ENCODE results near the gene USP20. TPM values are rescaled to one million over a fixed set of nuclear protein-coding genes. Genes with fewer than 3 reads are reported as not detected.

USP20 gene
- total and polyA plus RNA-seq, 4 donors: 11.4 to 38.9 (median 24.0) TPM

DNA sequence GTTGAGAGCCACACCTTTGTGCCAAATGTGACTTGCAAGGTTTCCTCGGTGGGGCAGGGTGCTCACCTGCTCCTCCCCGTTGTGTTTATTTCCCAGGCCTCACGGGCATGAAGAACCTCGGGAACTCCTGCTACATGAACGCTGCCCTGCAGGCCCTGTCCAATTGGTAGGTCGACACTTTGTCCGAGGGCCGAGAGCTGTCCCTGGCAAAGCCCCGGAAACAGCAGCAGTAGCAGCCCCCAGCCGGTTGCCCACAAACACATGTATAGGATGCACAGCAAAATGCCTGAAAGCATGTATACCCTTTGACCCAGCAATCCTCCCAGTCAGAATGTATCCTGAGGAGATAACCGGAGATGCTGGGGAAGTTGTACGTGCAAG lies 26.2 kb downstream of the USP20 start:
- H3K4me3 ChIP-seq (ENCODE audit: low read depth, low read length): no peak overlapping the region
- 91% methylated on average over 11 of the region's 12 CpGs for WGBS (ENCODE audit: insufficient coverage)
- H3K9me3 ChIP-seq (ENCODE audit: control insufficient read depth, insufficient read depth, low read length): no peaks in the 10 kb centered on the region
- H3K27me3 ChIP-seq (ENCODE audit: control insufficient read depth, insufficient read depth, low read length): no peaks in the 10 kb centered on the region
- no peak for DNase-seq (ENCODE audit: low read depth in 4 of 6, low spot score in 6 of 6)
- peaks cover 76% of the 10 kb centered on the region for H3K36me3 ChIP-seq (ENCODE audit: control insufficient read depth, insufficient read depth, low read length)
- peaks cover 7% of the 10 kb centered on the region for H3K4me1 ChIP-seq (ENCODE audit: control insufficient read depth, insufficient read depth, low read length)
- no peak overlapping the region for H3K27ac ChIP-seq (ENCODE audit: low read depth, low read length)

GRCh38 chr9:129863059-129863690 lies 27.9 kb downstream of the USP20 start:
- Histone ChIP-seq H3K27ac (ENCODE audit: low read depth, low read length) (no peak overlapping the region), H3K9me3 (ENCODE audit: control insufficient read depth, insufficient read depth, low read length) (no peaks in the 10 kb centered on the region), H3K4me1 (ENCODE audit: control insufficient read depth, insufficient read depth, low read length) (peaks cover 16% of the 10 kb centered on the region), H3K36me3 (ENCODE audit: control insufficient read depth, insufficient read depth, low read length) (peaks cover 78% of the 10 kb centered on the region), H3K27me3 (ENCODE audit: control insufficient read depth, insufficient read depth, low read length) (no peaks in the 10 kb centered on the region), H3K4me3 (ENCODE audit: low read depth, low read length) (no peak overlapping the region)
- 83% methylated on average over 14 of the region's 14 CpGs for WGBS (ENCODE audit: insufficient coverage)
- DNase-seq (ENCODE audit: low read depth in 4 of 6, low spot score in 6 of 6): no peak

DNA sequence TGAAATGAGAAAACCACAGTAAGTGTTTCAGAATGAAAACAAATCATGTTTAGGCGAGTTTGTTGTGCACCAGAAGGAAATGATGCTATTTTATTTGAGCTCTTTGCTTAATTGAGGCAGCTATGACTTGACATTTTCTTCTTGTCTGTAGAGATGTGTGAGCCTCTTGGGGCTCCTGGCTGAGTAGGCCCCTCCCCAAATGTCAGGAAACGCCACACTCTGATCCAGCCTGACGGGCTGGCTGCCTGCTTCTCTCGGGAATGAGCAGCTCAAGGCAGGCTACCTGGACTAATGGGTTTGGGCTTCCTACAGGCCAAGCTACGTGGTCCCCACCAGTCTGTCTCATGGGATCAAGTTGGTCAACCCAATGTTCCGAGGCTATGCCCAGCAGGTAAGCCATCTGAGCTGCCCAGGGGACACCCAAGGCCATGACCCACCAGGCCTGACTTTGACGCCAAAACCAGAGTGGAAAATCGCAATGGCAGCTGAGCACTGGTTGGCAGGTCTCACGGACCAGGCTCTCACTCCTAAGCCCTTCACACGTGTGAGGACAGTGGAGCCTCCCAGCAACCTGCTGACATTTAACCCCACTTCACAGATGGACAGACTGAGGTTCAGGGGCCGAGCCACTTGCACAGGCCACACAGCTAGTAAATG lies 29.9 kb downstream of the USP20 start:
- peaks cover 83% of the 10 kb centered on the region for H3K36me3 ChIP-seq (ENCODE audit: control insufficient read depth, insufficient read depth, low read length)
- WGBS (ENCODE audit: insufficient coverage): 54% methylated on average over 10 of the region's 11 CpGs

DNA sequence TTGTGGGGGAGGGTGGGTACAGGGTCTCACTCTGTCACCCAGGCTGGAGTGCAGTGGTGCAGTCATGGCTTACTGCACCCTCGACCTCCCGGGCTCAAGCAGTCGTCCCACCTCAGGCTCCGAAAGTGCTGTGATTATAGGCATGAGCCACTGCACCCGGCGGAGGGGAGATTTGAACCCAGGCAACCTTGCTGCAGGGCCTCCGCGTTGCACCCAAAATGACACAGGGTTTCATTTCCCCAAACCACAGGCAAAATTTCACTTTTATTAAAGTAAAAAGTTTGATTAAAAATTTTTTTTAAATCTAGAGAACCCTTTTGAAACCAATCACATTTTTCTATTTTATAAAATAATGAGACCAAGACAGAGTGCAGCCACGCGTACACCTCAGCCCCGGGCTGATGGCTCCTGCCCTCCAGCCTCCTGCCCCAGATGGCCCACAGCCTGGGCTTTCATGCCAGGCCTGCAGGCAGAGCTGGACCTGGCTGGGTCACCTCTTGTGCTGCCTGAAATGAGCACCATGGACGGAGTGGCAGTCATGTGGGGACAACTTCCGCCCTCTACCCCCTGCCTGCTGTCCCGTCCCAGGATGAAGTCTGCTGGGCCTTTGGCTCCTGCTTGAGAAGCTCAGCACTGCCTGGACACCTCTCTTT lies 30.5 kb downstream of the USP20 start:
- peaks cover 84% of the 10 kb centered on the region for H3K36me3 ChIP-seq (ENCODE audit: control insufficient read depth, insufficient read depth, low read length)
- no peaks in the 10 kb centered on the region for H3K27me3 ChIP-seq (ENCODE audit: control insufficient read depth, insufficient read depth, low read length)
- H3K27ac ChIP-seq (ENCODE audit: low read depth, low read length): no peak overlapping the region
- WGBS (ENCODE audit: insufficient coverage): 81% methylated on average over 11 of the region's 14 CpGs
- H3K4me3 ChIP-seq (ENCODE audit: low read depth, low read length): no peak overlapping the region
- DNase-seq (ENCODE audit: low read depth in 4 of 6, low spot score in 6 of 6): no peak
- H3K9me3 ChIP-seq (ENCODE audit: control insufficient read depth, insufficient read depth, low read length): no peaks in the 10 kb centered on the region
- H3K4me1 ChIP-seq (ENCODE audit: control insufficient read depth, insufficient read depth, low read length): peaks cover 16% of the 10 kb centered on the region

More for the DNA sequence above, 29.9 kb downstream of the USP20 start:
- peak in 1 of 6 donors; percentile 13 for DNase-seq (ENCODE audit: low read depth in 4 of 6, low spot score in 6 of 6)
- H3K4me1 ChIP-seq (ENCODE audit: control insufficient read depth, insufficient read depth, low read length): peaks cover 16% of the 10 kb centered on the region
- H3K4me3 ChIP-seq (ENCODE audit: low read depth, low read length): no peak overlapping the region
- no peak overlapping the region for H3K27ac ChIP-seq (ENCODE audit: low read depth, low read length)
- no peaks in the 10 kb centered on the region for H3K27me3 ChIP-seq (ENCODE audit: control insufficient read depth, insufficient read depth, low read length)
- no peaks in the 10 kb centered on the region for H3K9me3 ChIP-seq (ENCODE audit: control insufficient read depth, insufficient read depth, low read length)

GRCh38 chr9:129866394-129867135 lies 31.3 kb downstream of the USP20 start:
- H3K4me3 ChIP-seq (ENCODE audit: low read depth, low read length): no peak overlapping the region
- 64% methylated on average over 17 of the region's 17 CpGs for WGBS (ENCODE audit: insufficient coverage)
- peak in 2 of 6 donors; percentile 16 to 22 for DNase-seq (ENCODE audit: low read depth in 4 of 6, low spot score in 6 of 6)
- no peak overlapping the region for H3K27ac ChIP-seq (ENCODE audit: low read depth, low read length)
- H3K36me3 ChIP-seq (ENCODE audit: control insufficient read depth, insufficient read depth, low read length): peaks cover 76% of the 10 kb centered on the region
- no peaks in the 10 kb centered on the region for H3K9me3 ChIP-seq (ENCODE audit: control insufficient read depth, insufficient read depth, low read length)
- no peaks in the 10 kb centered on the region for H3K27me3 ChIP-seq (ENCODE audit: control insufficient read depth, insufficient read depth, low read length)
- peaks cover 16% of the 10 kb centered on the region for H3K4me1 ChIP-seq (ENCODE audit: control insufficient read depth, insufficient read depth, low read length)

DNA sequence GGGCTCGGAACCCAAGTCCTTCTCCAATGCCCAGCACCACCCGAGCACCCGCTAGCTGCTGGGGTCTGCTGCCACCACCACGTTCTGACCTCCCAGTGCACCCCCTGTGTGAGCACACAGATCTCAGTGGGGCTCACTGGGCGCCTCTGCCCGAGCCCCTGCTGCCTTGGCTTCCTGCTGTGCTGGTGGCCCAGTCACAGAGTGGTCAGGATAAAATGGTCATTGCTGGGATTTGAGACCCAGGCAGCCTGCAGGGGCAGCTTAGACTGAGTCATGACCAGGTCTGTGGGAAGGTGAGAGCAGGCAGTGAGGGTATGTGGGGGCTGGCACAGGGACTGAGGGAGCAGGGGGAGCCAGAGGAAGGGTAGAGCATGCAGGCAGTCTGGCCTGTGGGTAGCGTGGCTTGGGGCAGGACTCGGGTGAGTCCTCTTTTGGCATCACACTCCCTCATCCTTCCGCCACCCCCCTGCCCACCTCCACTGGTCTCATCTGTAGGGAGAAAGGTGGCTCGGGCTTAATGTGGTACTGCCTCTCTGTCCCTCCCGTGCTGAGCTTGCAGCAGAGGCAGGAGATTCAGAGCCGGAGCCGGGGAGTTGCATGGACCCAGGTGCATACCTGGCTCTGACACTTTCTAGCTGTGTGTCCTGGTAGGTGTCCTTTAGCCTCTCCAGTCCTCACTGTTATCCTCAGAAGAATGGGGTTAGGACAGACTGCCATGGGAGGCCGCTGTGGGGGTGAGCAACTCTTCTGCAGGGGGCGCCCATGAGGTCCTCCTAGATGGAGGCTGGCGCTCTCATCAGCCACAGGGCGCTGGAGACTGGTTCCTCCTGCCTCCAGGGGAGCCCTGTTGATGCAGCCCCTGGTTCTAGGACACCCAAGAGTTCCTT lies 32.1 kb downstream of the USP20 start:
- Histone ChIP-seq H3K36me3 (ENCODE audit: control insufficient read depth, insufficient read depth, low read length) (peaks cover 70% of the 10 kb centered on the region), H3K9me3 (ENCODE audit: control insufficient read depth, insufficient read depth, low read length) (no peaks in the 10 kb centered on the region), H3K4me1 (ENCODE audit: control insufficient read depth, insufficient read depth, low read length) (peaks cover 16% of the 10 kb centered on the region), H3K27ac (ENCODE audit: low read depth, low read length) (no peak overlapping the region), H3K4me3 (ENCODE audit: low read depth, low read length) (no peak overlapping the region), H3K27me3 (ENCODE audit: control insufficient read depth, insufficient read depth, low read length) (no peaks in the 10 kb centered on the region)
- WGBS (ENCODE audit: insufficient coverage): 69% methylated on average over 14 of the region's 17 CpGs
- DNase-seq (ENCODE audit: low read depth in 4 of 6, low spot score in 6 of 6): no peak

DNA sequence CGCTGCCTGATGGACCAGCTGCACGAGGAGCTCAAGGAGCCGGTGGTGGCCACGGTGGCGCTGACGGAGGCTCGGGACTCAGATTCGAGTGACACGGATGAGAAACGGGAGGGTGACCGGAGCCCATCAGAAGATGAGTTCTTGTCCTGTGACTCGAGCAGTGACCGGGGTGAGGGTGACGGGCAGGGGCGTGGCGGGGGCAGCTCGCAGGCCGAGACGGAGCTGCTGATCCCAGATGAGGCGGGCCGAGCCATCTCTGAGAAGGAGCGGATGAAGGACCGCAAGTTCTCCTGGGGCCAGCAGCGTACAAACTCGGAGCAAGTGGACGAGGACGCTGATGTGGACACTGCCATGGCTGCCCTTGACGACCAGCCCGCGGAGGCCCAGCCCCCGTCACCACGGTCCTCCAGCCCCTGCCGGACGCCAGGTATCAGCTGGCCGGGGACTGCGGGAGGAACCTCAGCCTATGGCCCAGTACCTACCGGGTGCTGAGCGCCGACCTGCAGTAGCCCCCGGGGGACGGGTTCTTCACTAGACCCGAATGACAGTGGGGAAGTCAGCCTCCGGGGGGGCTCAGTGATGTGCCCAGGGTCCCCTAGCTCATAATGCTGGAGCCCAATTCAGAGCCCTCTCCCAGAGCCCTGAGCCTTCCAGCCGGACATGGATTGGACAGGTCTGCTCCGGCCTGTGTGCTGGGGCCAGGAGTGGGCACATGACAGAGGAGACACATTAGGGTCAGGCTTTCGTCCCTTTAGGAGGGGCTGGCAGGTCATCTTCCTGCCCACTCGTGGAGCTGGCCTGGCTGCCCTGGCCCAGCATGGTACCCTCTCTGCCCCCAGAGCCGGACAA lies 33.0 kb downstream of the USP20 start:
- peaks cover 16% of the 10 kb centered on the region for H3K4me1 ChIP-seq (ENCODE audit: control insufficient read depth, insufficient read depth, low read length)
- H3K4me3 ChIP-seq (ENCODE audit: low read depth, low read length): no peak overlapping the region
- H3K27me3 ChIP-seq (ENCODE audit: control insufficient read depth, insufficient read depth, low read length): no peaks in the 10 kb centered on the region
- no peak overlapping the region for H3K27ac ChIP-seq (ENCODE audit: low read depth, low read length)
- no peak for DNase-seq (ENCODE audit: low read depth in 4 of 6, low spot score in 6 of 6)
- H3K9me3 ChIP-seq (ENCODE audit: control insufficient read depth, insufficient read depth, low read length): no peaks in the 10 kb centered on the region
- H3K36me3 ChIP-seq (ENCODE audit: control insufficient read depth, insufficient read depth, low read length): peaks cover 66% of the 10 kb centered on the region
- WGBS (ENCODE audit: insufficient coverage): 88% methylated on average over 48 of the region's 48 CpGs

- Histone ChIP-seq H3K4me3 (ENCODE audit: low read depth, low read length) (no peak overlapping the region), H3K27me3 (ENCODE audit: control insufficient read depth, insufficient read depth, low read length) (no peaks in the 10 kb centered on the region), H3K36me3 (ENCODE audit: control insufficient read depth, insufficient read depth, low read length) (peaks cover 61% of the 10 kb centered on the region), H3K4me1 (ENCODE audit: control insufficient read depth, insufficient read depth, low read length) (peaks cover 16% of the 10 kb centered on the region), H3K9me3 (ENCODE audit: control insufficient read depth, insufficient read depth, low read length) (no peaks in the 10 kb centered on the region), H3K27ac (ENCODE audit: low read depth, low read length) (no peak overlapping the region)
- no peak for DNase-seq (ENCODE audit: low read depth in 4 of 6, low spot score in 6 of 6)
- WGBS (ENCODE audit: insufficient coverage): 93% methylated on average over 28 of the region's 28 CpGs
Measured at GRCh38 chr9:129868872-129869486, 33.7 kb downstream of the USP20 start.

Measured in spinal cord (tissue), 10 donors.